A673 (cell line): ENCODE measurements around the gene FGF14. TPM values are rescaled to one million over a fixed set of nuclear protein-coding genes. Genes with fewer than 3 reads are reported as not detected.

Experiments used
- BruUV-seq: library from RNA; stranded (reverse); fragments of 400-500 nt; replicated peaks from 2 replicates; lab custom pipeline; 2021; lab: Mats Ljungman, UMichigan
- CTCF ChIA-PET: fragments of 300-600 bp; sonication (Branson Sonifier 250); formaldehyde crosslinking; loops from one replicate; lab custom pipeline; 2022; ENCODE audit warnings: antibody characterized with exemption; lab: Charles Lee
- POLR2A ChIA-PET: fragments of 300-600 bp; sonication (Branson Sonifier 250); formaldehyde crosslinking; loops from one replicate; lab custom pipeline; 2022; ENCODE audit warnings: antibody characterized with exemption; ENCODE audit not compliant: low non-redundant PET; lab: Charles Lee
- DNase-seq: peaks from one replicate; pipeline ENCODE4 v3.0.0-alpha.2; 2015; ENCODE audit warnings: low spot score
- H3K27ac ChIP-seq: fragments of 200-600 bp; sonication (generic); 2 replicates; pipeline ENCODE4 v1.5.1; 2016; ENCODE audit warnings: mixed run types, low read depth, mild to moderate bottlenecking, mixed read lengths, antibody characterized with exemption, low read length; ENCODE audit not compliant: poor library complexity, severe bottlenecking
- H3K27me3 ChIP-seq: fragments of 200-600 bp; sonication (generic); replicated peaks from 2 replicates; pipeline ENCODE4 v1.6.1; 2017; ENCODE audit warnings: mixed run types, low read depth, mild to moderate bottlenecking, mixed read lengths, antibody characterized with exemption, low read length; ENCODE audit not compliant: insufficient read depth, poor library complexity
- H3K36me3 ChIP-seq: fragments of 200-600 bp; sonication (generic); 2 replicates; pipeline ENCODE4 v1.6.1; 2016; ENCODE audit warnings: mixed run types, mild to moderate bottlenecking, mixed read lengths, antibody characterized with exemption, low read length; ENCODE audit not compliant: insufficient read depth, poor library complexity, severe bottlenecking
- H3K4me1 ChIP-seq: fragments of 200-600 bp; sonication (generic); 2 replicates; pipeline ENCODE4 v1.6.1; 2017; ENCODE audit warnings: mixed run types, mild to moderate bottlenecking, mixed read lengths, antibody characterized with exemption, low read length; ENCODE audit not compliant: insufficient read depth, poor library complexity, severe bottlenecking
- H3K4me3 ChIP-seq: fragments of 200-600 bp; sonication (generic); 2 replicates; pipeline ENCODE4 v1.5.1; 2016; ENCODE audit warnings: low read depth, mixed run types, mild to moderate bottlenecking, mixed read lengths, low read length; ENCODE audit not compliant: poor library complexity, severe bottlenecking
- H3K9me3 ChIP-seq: fragments of 200-600 bp; sonication (generic); 2 replicates; pipeline ENCODE4 v1.6.1; 2016; ENCODE audit warnings: mixed run types, low read depth, mild to moderate bottlenecking, mixed read lengths, antibody characterized with exemption, low read length; ENCODE audit not compliant: poor library complexity, severe bottlenecking
- EZH2 ChIP-seq: fragments of 200-600 bp; sonication (generic); IDR thresholded peaks from 2 replicates; pipeline ENCODE4 v1.6.1; 2017; ENCODE audit warnings: borderline replicate concordance, low read depth, mild to moderate bottlenecking, mixed read lengths, antibody characterized with exemption, low read length; ENCODE audit not compliant: poor library complexity, severe bottlenecking
- intact Hi-C: fragments of 100-400 bp; cut with micrococcal nuclease; formaldehyde crosslinking; loops from one replicate; pipeline ENCODE4 v1.10.0; 2022; ENCODE audit not compliant: unreplicated experiment
- total RNA-seq: library from RNA; stranded (reverse); gene quantifications from 2 replicates; pipeline ENCODE4 v1.2.3, GENCODE V29; 2021
- TF ChIP-seq, protein P1 (sequence below): fragments of 300-800, 200-600 bp; sonication (generic); conservative IDR thresholded peaks from 2 replicates; pipeline ENCODE4 v1.5.1; 2017; ENCODE audit warnings: low read depth, mild to moderate bottlenecking, antibody characterized with exemption, low read length, moderate library complexity, mixed read lengths

The FGF14 gene
- total RNA-seq, 1 experiment from 2014 or later, result 19.7 TPM

DNA sequence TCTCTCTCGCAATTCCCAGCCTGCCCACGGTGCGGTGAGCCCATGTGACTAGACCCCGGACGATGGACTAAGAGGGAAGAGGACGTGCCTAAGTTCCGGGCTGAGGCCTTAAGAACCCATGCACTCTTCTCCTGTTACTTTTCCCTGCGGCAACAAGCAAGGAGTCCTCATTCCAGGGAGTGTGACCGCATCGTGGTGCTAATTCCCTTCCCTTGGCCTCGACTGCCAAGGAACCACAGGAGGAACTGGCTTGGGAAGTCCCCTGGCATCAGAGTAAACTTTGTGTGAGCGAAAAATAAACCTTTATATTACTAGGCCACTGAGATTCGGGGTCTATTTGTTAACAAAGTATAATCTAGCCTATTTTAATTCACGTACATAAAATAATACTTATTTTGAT lies 34.0 kb downstream of the FGF14 start:
- no peak overlapping the region for H3K27ac ChIP-seq
- POLR2A ChIA-PET, result no interaction called here
- H3K9me3 ChIP-seq, result no peaks in the 10 kb centered on the region
- CTCF ChIA-PET, result no interaction called here
- DNase-seq, result no peak
- H3K27me3 ChIP-seq, result no peaks in the 10 kb centered on the region
- no TSS peak for BruUV-seq
- peaks cover 12% of the 10 kb centered on the region for H3K4me1 ChIP-seq
- intact Hi-C loops, result no loop called here
- no peak overlapping the region for H3K4me3 ChIP-seq
- no peaks in the 10 kb centered on the region for H3K36me3 ChIP-seq
- no peak for TF ChIP-seq EZH2
- TF ChIP-seq, protein P1, sequence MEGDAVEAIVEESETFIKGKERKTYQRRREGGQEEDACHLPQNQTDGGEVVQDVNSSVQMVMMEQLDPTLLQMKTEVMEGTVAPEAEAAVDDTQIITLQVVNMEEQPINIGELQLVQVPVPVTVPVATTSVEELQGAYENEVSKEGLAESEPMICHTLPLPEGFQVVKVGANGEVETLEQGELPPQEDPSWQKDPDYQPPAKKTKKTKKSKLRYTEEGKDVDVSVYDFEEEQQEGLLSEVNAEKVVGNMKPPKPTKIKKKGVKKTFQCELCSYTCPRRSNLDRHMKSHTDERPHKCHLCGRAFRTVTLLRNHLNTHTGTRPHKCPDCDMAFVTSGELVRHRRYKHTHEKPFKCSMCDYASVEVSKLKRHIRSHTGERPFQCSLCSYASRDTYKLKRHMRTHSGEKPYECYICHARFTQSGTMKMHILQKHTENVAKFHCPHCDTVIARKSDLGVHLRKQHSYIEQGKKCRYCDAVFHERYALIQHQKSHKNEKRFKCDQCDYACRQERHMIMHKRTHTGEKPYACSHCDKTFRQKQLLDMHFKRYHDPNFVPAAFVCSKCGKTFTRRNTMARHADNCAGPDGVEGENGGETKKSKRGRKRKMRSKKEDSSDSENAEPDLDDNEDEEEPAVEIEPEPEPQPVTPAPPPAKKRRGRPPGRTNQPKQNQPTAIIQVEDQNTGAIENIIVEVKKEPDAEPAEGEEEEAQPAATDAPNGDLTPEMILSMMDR, result no peak

DNA sequence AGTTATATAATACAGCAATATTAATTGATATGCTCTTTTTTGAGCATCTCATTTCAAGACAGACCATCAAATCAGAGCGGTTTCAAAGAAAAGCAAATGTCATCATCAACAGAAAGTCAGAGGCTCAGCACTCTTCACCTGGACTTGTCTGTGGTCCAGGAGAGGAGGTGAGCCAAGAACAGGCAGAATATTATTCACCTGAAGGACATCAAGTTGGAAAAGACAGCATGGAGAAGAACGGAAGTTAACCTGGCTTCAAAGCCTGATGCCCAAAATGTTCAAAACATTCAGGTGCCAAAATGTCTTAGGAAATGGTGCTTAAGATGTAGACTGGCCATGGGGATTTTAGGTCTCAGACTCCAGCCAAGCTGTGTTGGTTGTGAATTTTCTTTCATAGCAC lies 40.7 kb downstream of the FGF14 start:
- TF ChIP-seq, protein P1, result no peak
- TF ChIP-seq EZH2, result no peak
- Histone ChIP-seq H3K4me1 (no peaks in the 10 kb centered on the region), H3K9me3 (no peaks in the 10 kb centered on the region), H3K36me3 (no peaks in the 10 kb centered on the region), H3K4me3 (no peak overlapping the region), H3K27me3 (no peaks in the 10 kb centered on the region), H3K27ac (no peak overlapping the region)
- no TSS peak for BruUV-seq
- CTCF ChIA-PET, result no interaction called here
- POLR2A ChIA-PET, result no interaction called here
- intact Hi-C loops, result no loop called here
- DNase-seq, result no peak

DNA sequence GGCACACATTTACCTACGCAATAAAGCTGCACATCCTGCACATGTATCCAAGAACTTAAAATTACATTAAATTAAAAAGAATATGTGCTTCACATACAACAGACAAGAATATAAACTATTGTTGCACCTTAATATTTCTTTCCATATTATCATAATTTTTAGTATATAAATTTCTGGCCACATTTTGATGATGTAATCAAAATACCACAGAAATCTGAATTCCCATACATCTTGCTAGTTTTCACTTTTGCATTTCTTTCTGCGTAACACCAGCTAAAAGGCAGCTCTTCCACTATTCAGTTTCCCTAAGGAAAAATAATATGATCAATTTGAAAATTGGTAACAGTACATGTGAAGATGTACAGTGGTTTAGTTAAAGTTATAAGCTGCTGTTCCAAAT lies 42.6 kb downstream of the FGF14 start:
- intact Hi-C loops, result no loop called here

More for the DNA sequence above, 42.6 kb downstream of the FGF14 start:
- Histone ChIP-seq H3K4me3 (no peak overlapping the region), H3K36me3 (no peaks in the 10 kb centered on the region), H3K9me3 (no peaks in the 10 kb centered on the region), H3K27ac (no peak overlapping the region), H3K4me1 (no peaks in the 10 kb centered on the region), H3K27me3 (no peaks in the 10 kb centered on the region)
- ChIA-PET CTCF (no interaction called here), POLR2A (no interaction called here)
- TF ChIP-seq, protein P1, result no peak
- no peak for TF ChIP-seq EZH2
- no TSS peak for BruUV-seq
- DNase-seq, result no peak
